NCI-H1048 (cell line): ENCODE results near the gene ERI2.
"Not testable (repeated sequence)": the region's sequence is repeated elsewhere in the genome, so short reads cannot be mapped to it uniquely, and the experiment has no call there.

Experiments used
- DNase-seq: peaks from one replicate; lab custom pipeline; 2025; lab: John Stamatoyannopoulos, UW

ERI2 gene

GRCh38 chr16:20763461-20764232 lies 42.6 kb downstream of the ERI2 start, which contains the start of gene ACSM3:
TSS of gene ACSM3 (plus strand) at chr16:20764014. CDS start at chr16:20770035, 6,021 bp downstream.
- DNase-seq = no peak

DNA sequence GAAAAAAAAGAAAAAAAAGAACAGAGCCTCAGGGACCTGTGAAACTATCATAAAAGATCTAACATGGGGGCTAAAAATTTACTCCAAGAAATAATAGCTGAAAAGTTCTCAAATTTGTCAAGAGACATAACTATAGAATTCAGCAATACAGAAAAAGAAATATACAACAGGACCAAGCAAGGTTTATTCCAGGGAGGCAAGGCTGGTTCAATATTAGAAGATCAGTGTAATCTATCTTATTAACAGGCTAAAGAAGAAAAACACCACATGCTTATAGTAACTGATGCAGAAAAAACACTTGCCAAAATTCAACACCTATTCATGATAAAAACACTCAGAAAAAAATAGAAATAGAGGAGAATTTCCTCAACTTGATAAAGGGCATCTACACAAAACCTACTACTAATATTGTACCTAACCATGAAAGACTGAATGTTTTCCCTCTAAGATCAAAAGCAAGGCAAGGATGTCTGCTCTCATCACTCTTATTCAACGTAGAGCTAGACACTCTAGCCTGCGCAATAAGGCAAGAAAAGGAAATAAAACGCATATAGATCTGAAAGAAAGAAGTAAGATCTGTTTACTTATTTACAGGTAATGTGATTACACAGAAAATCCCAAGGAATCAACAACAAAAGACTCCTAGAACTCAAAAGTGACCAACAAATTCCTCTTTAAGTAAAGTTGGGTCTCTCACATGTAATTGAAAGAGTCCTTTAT lies 43.7 kb downstream of the ERI2 start:
- DNase-seq = no peak

- no peak for DNase-seq
Measured at GRCh38 chr16:20761175-20761574, 45.1 kb downstream of the ERI2 start.

- DNase-seq = no peak
Measured at GRCh38 chr16:20760346-20760745, 45.9 kb downstream of the ERI2 start.

- not testable (repeated sequence) for DNase-seq
Measured at GRCh38 chr16:20755799-20756198, 50.5 kb downstream of the ERI2 start.

DNA sequence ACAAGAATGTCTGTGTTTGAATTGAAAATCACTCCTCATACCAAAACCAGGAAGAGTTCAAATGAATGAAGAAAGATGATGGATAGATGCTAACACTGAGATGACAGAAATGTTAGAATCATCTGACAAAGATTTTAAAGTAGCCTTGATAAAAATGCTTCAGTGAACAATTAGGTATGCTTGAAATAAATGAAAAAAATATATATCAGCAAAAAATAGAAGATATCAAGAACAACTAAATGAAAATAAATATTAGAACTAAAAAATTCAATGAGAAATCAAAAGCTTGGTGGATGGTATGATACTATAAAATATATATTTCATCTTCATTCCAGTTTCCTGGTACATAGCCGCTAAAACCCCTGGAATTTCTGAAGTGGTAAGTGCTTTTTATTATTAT lies 51.0 kb downstream of the ERI2 start:
- DNase-seq = no peak

DNA sequence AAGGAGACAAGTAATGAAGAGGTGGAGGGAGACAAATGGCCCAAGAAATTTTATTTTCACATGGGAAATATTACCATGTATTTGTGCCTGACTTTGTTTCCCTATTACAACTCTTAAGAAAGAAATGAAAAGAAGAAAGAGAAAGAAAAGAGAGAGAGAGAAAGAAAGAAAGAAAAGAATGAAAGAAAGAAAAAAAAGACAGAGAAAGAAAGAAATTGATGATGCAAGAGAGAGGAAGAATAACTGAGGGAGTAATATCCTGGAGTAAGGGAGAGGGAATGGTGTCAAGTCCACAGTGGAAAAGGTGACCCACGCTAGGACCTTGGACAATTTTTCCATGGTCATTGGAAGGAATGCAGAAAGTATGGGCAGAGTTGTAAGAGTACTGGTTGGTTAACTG lies 52.5 kb downstream of the ERI2 start:
- DNase-seq = no peak

- no peak for DNase-seq
Measured at GRCh38 chr16:20750558-20750957, 55.7 kb downstream of the ERI2 start.

DNA sequence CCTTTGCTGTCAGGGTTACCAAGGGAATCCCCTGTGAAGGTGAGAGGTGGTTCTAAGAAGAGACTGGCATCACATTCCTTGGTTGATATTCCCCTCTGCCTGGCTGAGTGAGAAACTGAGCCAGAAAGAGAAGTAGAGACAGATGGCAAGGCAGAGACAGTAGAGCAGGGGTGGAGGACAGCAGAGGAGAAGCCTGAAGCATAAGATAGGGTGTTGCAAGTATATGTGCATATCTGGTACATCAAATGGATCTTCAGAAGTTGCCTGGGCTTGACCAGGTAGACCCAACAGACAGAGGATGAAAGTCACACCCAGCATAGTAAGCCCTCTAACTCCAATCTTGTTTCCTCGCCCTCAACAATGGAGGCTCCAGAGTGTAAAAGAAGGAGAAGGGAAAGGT lies 56.8 kb downstream of the ERI2 start:
- DNase-seq = no peak

- no peak for DNase-seq
Measured at GRCh38 chr16:20747030-20747816, 59.0 kb downstream of the ERI2 start.

- DNase-seq = no peak
Measured at GRCh38 chr16:20746461-20746860, 59.8 kb downstream of the ERI2 start.
